Stimulated activated CD4-positive, alpha-beta T cell treated with anti-CD3 and anti-CD28 coated beads, TNF-alpha, amount 100 ng/mL, for 48 hours (primary cell): Measurements from ENCODE around the gene DLG2.

ENCODE experiments used
- DNase-seq, 3 donors: peaks; one replicate each; pipeline ENCODE4 v3.0.0-alpha.2; 2020; ENCODE audit warnings: low read depth in 3 of 3

Gene DLG2

GRCh38 chr11:84273541-84273940 lies 1353.6 kb downstream of the DLG2 start:
- no peak for DNase-seq

GRCh38 chr11:84270466-84270865 lies 1356.7 kb downstream of the DLG2 start:
- no peak for DNase-seq

- DNase-seq: no peak
Measured at GRCh38 chr11:84264066-84264465, 1363.1 kb downstream of the DLG2 start.

- DNase-seq: no peak
Measured at GRCh38 chr11:84261707-84262106, 1365.4 kb downstream of the DLG2 start.

- no peak for DNase-seq
Measured at GRCh38 chr11:84260862-84261261, 1366.3 kb downstream of the DLG2 start.

GRCh38 chr11:84256618-84257017 lies 1370.5 kb downstream of the DLG2 start:
- no peak for DNase-seq

- no peak for DNase-seq
Measured at GRCh38 chr11:84255483-84255882, 1371.7 kb downstream of the DLG2 start.

GRCh38 chr11:84250834-84251613 lies 1376.1 kb downstream of the DLG2 start:
- DNase-seq: no peak

- no peak for DNase-seq
Measured at GRCh38 chr11:84249344-84250135, 1377.6 kb downstream of the DLG2 start.

- DNase-seq: no peak
Measured at GRCh38 chr11:84247926-84248325, 1379.2 kb downstream of the DLG2 start.

GRCh38 chr11:84247129-84247528 lies 1380.0 kb downstream of the DLG2 start:
- DNase-seq: no peak

- no peak for DNase-seq
Measured at GRCh38 chr11:84243629-84244263, 1383.4 kb downstream of the DLG2 start.

GRCh38 chr11:84241343-84242131 lies 1385.6 kb downstream of the DLG2 start:
- DNase-seq: no peak

GRCh38 chr11:84240847-84241246 lies 1386.3 kb downstream of the DLG2 start:
- no peak for DNase-seq

- no peak for DNase-seq
Measured at GRCh38 chr11:84236436-84236835, 1390.7 kb downstream of the DLG2 start.

- DNase-seq: no peak
Measured at GRCh38 chr11:84234462-84235202, 1392.5 kb downstream of the DLG2 start.

- no peak for DNase-seq
Measured at GRCh38 chr11:84234011-84234410, 1393.1 kb downstream of the DLG2 start.

GRCh38 chr11:84232511-84232910 lies 1394.6 kb downstream of the DLG2 start:
- DNase-seq: no peak

GRCh38 chr11:84230402-84230801 lies 1396.7 kb downstream of the DLG2 start:
- DNase-seq: no peak

GRCh38 chr11:84227970-84228665 lies 1399.0 kb downstream of the DLG2 start:
- no peak for DNase-seq
